Measurements from ENCODE around the gene LDHAL6B.

Gene LDHAL6B

DNA sequence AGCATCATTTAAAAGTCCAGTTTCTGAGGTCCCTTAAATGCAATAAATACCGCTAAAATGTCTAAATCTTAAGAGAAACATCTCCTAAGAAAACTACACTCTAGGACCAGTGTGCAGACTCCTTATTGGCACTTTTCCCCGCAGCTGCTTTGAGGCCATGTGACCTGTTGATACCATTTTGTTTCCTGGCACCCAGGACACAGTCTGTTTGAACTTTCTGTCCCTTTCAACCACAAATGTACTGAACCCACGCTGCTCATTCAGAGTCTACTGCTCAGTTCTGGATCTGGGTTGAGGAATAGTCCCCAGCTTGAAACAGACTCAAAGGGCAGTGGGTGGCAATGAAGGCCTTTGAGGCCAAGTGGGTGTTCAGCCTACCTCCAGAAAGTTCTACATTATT, 17.1 kb downstream of the LDHAL6B start:
- H3K4me3 Mint-ChIP-seq = no peak overlapping the region
- peaks cover 30% of the 10 kb centered on the region for H3K4me1 Mint-ChIP-seq
- peak overlapping the region in 2 of 3 experiments; percentile 47 to 76 for H3K27ac Mint-ChIP-seq
- no peaks in the 10 kb centered on the region for H3K9me3 Mint-ChIP-seq
- H3K27me3 Mint-ChIP-seq (ENCODE audit: low read depth) = peaks cover 8% of the 10 kb centered on the region
- H3K36me3 Mint-ChIP-seq (ENCODE audit: low read depth) = peaks cover 53% of the 10 kb centered on the region
- TF ChIP-seq, protein P1, sequence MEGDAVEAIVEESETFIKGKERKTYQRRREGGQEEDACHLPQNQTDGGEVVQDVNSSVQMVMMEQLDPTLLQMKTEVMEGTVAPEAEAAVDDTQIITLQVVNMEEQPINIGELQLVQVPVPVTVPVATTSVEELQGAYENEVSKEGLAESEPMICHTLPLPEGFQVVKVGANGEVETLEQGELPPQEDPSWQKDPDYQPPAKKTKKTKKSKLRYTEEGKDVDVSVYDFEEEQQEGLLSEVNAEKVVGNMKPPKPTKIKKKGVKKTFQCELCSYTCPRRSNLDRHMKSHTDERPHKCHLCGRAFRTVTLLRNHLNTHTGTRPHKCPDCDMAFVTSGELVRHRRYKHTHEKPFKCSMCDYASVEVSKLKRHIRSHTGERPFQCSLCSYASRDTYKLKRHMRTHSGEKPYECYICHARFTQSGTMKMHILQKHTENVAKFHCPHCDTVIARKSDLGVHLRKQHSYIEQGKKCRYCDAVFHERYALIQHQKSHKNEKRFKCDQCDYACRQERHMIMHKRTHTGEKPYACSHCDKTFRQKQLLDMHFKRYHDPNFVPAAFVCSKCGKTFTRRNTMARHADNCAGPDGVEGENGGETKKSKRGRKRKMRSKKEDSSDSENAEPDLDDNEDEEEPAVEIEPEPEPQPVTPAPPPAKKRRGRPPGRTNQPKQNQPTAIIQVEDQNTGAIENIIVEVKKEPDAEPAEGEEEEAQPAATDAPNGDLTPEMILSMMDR (IDR thresholded peaks at IDR 0.05; ENCODE audit: unreplicated experiment in 3 of 3) = no peak

DNA sequence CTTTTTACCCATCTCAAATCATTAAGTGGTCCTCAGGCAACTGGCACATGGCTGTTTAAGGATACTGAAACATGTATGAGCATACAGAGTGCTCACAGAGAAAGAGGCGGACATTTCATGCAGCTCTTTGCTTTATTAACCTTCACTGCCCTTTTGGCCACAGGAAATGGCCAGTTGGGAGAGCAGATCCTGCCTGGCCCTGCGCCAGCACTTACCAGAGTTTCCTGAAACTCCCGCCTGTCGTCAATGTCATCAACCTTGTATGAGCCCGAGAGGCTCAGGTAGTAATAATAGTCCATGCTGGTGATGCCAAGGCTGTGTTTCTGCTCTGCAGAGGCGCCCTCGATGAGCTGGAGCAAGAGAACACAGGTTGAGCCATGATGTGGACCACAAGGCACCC, 17.8 kb downstream of the LDHAL6B start:
- H3K27ac Mint-ChIP-seq = no peak overlapping the region
- peaks cover 8% of the 10 kb centered on the region for H3K27me3 Mint-ChIP-seq (ENCODE audit: low read depth)
- H3K36me3 Mint-ChIP-seq (ENCODE audit: low read depth) = peaks cover 49% of the 10 kb centered on the region
- peaks cover 30% of the 10 kb centered on the region for H3K4me1 Mint-ChIP-seq
- TF ChIP-seq, protein P1 (IDR thresholded peaks at IDR 0.05; ENCODE audit: unreplicated experiment in 3 of 3) = no peak
- no peaks in the 10 kb centered on the region for H3K9me3 Mint-ChIP-seq
- H3K4me3 Mint-ChIP-seq = no peak overlapping the region

DNA sequence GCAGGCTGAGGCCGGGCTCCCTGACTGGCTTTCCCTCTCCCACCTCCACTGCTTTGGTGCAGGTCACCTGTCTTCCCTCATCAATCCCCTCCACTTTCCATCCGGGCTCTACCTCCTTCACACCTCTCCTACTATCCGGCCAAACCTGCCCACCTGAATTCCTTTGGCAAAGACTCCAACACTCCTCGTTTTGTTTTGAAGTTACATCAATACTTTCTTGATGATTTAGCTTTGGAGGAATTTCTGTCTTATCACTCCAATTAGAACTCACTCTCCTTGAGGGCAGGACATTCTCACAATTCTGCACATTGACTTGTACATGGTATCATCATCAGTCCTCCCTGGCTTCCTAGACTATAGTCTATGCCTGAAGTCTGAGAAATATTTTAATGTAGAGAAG, 20.4 kb downstream of the LDHAL6B start:
- peaks cover 3% of the 10 kb centered on the region for H3K27me3 Mint-ChIP-seq (ENCODE audit: low read depth)
- no peaks in the 10 kb centered on the region for H3K9me3 Mint-ChIP-seq
- H3K36me3 Mint-ChIP-seq (ENCODE audit: low read depth) = peaks cover 41% of the 10 kb centered on the region
- TF ChIP-seq, protein P1 (IDR thresholded peaks at IDR 0.05; ENCODE audit: unreplicated experiment in 3 of 3) = no peak
- H3K27ac Mint-ChIP-seq = no peak overlapping the region
- no peak overlapping the region for H3K4me3 Mint-ChIP-seq
- peaks cover 32% of the 10 kb centered on the region for H3K4me1 Mint-ChIP-seq

DNA sequence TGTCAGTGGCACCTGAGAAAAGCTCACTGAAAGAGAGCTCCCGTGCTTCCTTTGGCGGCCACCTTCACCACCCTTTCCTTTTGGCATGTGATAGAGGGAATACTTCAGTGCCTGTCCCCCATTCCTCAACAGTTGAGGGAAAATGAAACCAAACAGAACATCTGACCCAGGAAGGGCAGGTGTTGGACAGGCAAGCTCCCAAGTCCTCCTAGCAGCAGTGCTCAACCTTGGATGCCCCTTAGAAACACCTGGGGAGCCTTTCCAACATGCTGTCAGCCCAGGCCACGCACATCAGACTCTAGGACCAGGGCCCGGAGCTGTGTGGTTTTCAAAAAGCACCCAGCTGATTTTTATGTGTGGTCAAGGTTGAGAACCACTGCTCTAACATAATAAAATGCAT, 22.4 kb downstream of the LDHAL6B start:
- Mint-ChIP-seq H3K4me1 (peaks cover 28% of the 10 kb centered on the region), H3K27me3 (ENCODE audit: low read depth) (peaks cover 3% of the 10 kb centered on the region), H3K27ac (no peak overlapping the region), H3K9me3 (no peaks in the 10 kb centered on the region), H3K4me3 (no peak overlapping the region), H3K36me3 (ENCODE audit: low read depth) (peaks cover 25% of the 10 kb centered on the region)
- TF ChIP-seq, protein P1 (IDR thresholded peaks at IDR 0.05; ENCODE audit: unreplicated experiment in 3 of 3) = no peak

DNA sequence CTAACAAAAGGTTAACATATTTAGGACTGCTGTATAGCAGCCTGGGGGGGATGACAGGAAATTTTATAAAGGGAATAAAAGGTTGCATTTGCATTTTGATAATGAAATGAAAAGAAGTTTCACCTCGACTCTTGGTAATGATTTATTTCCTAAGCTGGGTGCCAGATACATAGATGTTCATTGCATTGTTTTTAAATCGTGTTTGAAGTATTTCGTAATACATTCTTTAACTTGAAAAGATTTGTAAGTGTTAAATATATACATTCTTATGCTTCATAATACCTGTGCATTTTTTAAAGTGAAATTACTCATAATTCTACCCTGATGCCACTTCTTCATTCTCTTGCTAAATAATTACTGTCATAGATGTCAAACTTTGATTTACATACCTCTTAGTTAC, 22.8 kb downstream of the LDHAL6B start:
- H3K4me3 Mint-ChIP-seq = no peak overlapping the region
- TF ChIP-seq, protein P1 (IDR thresholded peaks at IDR 0.05; ENCODE audit: unreplicated experiment in 3 of 3) = no peak
- peaks cover 21% of the 10 kb centered on the region for H3K36me3 Mint-ChIP-seq (ENCODE audit: low read depth)
- H3K27me3 Mint-ChIP-seq (ENCODE audit: low read depth) = peaks cover 3% of the 10 kb centered on the region
- H3K27ac Mint-ChIP-seq = no peak overlapping the region
- peaks cover 28% of the 10 kb centered on the region for H3K4me1 Mint-ChIP-seq
- H3K9me3 Mint-ChIP-seq = no peaks in the 10 kb centered on the region

DNA sequence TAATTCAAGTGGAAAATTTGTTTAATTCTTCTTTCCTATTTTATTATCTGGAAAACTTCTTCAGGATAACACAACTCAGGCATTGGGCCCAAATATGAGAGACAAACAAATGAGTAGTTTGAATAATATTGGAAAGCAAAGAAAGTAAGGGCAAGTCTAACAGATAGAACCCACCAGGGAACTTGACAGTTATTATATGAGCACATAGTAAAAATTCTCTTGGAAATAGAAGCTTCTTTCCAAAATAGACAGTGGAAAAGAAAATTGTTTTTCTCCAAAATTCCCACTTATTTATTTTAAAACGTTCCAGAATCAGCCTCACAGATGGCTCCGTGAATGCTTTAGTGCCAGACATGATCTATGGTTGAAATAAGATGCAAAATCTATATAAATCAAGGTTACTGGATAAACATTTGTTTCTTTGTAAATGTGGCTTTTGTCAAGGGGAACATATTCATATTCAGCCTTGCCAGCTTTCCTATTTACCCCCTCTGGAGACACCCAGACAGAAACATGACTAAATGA, 23.9 kb downstream of the LDHAL6B start:
- TF ChIP-seq, protein P1 (IDR thresholded peaks at IDR 0.05; ENCODE audit: unreplicated experiment in 3 of 3) = no peak
- Mint-ChIP-seq H3K36me3 (ENCODE audit: low read depth) (peaks cover 16% of the 10 kb centered on the region), H3K4me1 (peaks cover 23% of the 10 kb centered on the region), H3K27me3 (ENCODE audit: low read depth) (peaks cover 5% of the 10 kb centered on the region), H3K27ac (peak overlapping the region in 1 of 3 experiments; percentile 13), H3K9me3 (no peaks in the 10 kb centered on the region), H3K4me3 (no peak overlapping the region)
